ENCODE measurements around the gene EEIG1. TPM values are rescaled to one million over a fixed set of nuclear protein-coding genes. Genes with fewer than 3 reads are reported as not detected.
A peak's percentile ranks its signal among the peaks of the same experiment; 100 is the strongest.

The EEIG1 gene
- total RNA-seq, 1 donor from 2014 or later, result 41.4 TPM

GRCh38 chr9:128006332-128006996 is 25.7 kb upstream of the EEIG1 start:
- no peak overlapping the region for H3K27ac Mint-ChIP-seq (ENCODE audit: unreplicated experiment)
- no peak for DNase-seq (ENCODE audit: extremely low spot score, unreplicated experiment)
- H3K4me1 Mint-ChIP-seq (ENCODE audit: unreplicated experiment), result peaks cover 18% of the 10 kb centered on the region

GRCh38 chr9:128005923-128006322 is 25.1 kb upstream of the EEIG1 start:
- no peak for DNase-seq (ENCODE audit: extremely low spot score, unreplicated experiment)

More at GRCh38 chr9:128006332-128006996, 25.7 kb upstream of the EEIG1 start:
- peaks cover 3% of the 10 kb centered on the region for H3K36me3 Mint-ChIP-seq (ENCODE audit: unreplicated experiment)
- H3K9me3 Mint-ChIP-seq (ENCODE audit: unreplicated experiment), result peaks cover 5% of the 10 kb centered on the region
- no peak for TF ChIP-seq CTCF (IDR thresholded peaks at IDR 0.05)
- H3K4me3 Mint-ChIP-seq (ENCODE audit: unreplicated experiment), result no peak overlapping the region
- no peaks in the 10 kb centered on the region for H3K27me3 Mint-ChIP-seq (ENCODE audit: unreplicated experiment)

GRCh38 chr9:128003966-128004604 is 23.3 kb upstream of the EEIG1 start:
- no peak overlapping the region for H3K27ac Mint-ChIP-seq (ENCODE audit: unreplicated experiment)
- no peaks in the 10 kb centered on the region for H3K27me3 Mint-ChIP-seq (ENCODE audit: unreplicated experiment)
- H3K9me3 Mint-ChIP-seq (ENCODE audit: unreplicated experiment), result peaks cover 5% of the 10 kb centered on the region
- TF ChIP-seq CTCF (IDR thresholded peaks at IDR 0.05), result no peak
- no peak for DNase-seq (ENCODE audit: extremely low spot score, unreplicated experiment)
- H3K4me3 Mint-ChIP-seq (ENCODE audit: unreplicated experiment), result no peak overlapping the region
- peaks cover 3% of the 10 kb centered on the region for H3K36me3 Mint-ChIP-seq (ENCODE audit: unreplicated experiment)
- peaks cover 20% of the 10 kb centered on the region for H3K4me1 Mint-ChIP-seq (ENCODE audit: unreplicated experiment)

More at GRCh38 chr9:128005923-128006322, 25.1 kb upstream of the EEIG1 start:
- no peak for TF ChIP-seq CTCF (IDR thresholded peaks at IDR 0.05)
- Mint-ChIP-seq H3K4me3 (ENCODE audit: unreplicated experiment) (no peak overlapping the region), H3K9me3 (ENCODE audit: unreplicated experiment) (peaks cover 5% of the 10 kb centered on the region), H3K27me3 (ENCODE audit: unreplicated experiment) (no peaks in the 10 kb centered on the region), H3K4me1 (ENCODE audit: unreplicated experiment) (peaks cover 20% of the 10 kb centered on the region), H3K27ac (ENCODE audit: unreplicated experiment) (no peak overlapping the region), H3K36me3 (ENCODE audit: unreplicated experiment) (peaks cover 3% of the 10 kb centered on the region)

- DNase-seq (ENCODE audit: extremely low spot score, unreplicated experiment), result no peak
- Mint-ChIP-seq H3K27me3 (ENCODE audit: unreplicated experiment) (no peaks in the 10 kb centered on the region), H3K4me3 (ENCODE audit: unreplicated experiment) (no peak overlapping the region), H3K4me1 (ENCODE audit: unreplicated experiment) (peaks cover 20% of the 10 kb centered on the region), H3K27ac (ENCODE audit: unreplicated experiment) (no peak overlapping the region), H3K9me3 (ENCODE audit: unreplicated experiment) (peaks cover 2% of the 10 kb centered on the region), H3K36me3 (ENCODE audit: unreplicated experiment) (peaks cover 2% of the 10 kb centered on the region)
- no peak for TF ChIP-seq CTCF (IDR thresholded peaks at IDR 0.05)
These were observed 22.2 kb upstream of the EEIG1 start for GRCh38 chr9:128002959-128003358.

GRCh38 chr9:128001779-128002298 is 21.1 kb upstream of the EEIG1 start:
- Mint-ChIP-seq H3K27ac (ENCODE audit: unreplicated experiment) (peak overlapping the region; percentile 59), H3K36me3 (ENCODE audit: unreplicated experiment) (no peaks in the 10 kb centered on the region), H3K4me3 (ENCODE audit: unreplicated experiment) (no peak overlapping the region), H3K9me3 (ENCODE audit: unreplicated experiment) (no peaks in the 10 kb centered on the region), H3K4me1 (ENCODE audit: unreplicated experiment) (peaks cover 14% of the 10 kb centered on the region), H3K27me3 (ENCODE audit: unreplicated experiment) (no peaks in the 10 kb centered on the region)
- no peak for DNase-seq (ENCODE audit: extremely low spot score, unreplicated experiment)
- no peak for TF ChIP-seq CTCF (IDR thresholded peaks at IDR 0.05)
